Measurements from ENCODE around the gene COX6A2.
"Not testable (repeated sequence)": the region's sequence is repeated elsewhere in the genome, so short reads cannot be mapped to it uniquely, and the experiment has no call there.

The COX6A2 gene

GRCh38 chr16:31421587-31421986 is 6.6 kb downstream of the COX6A2 start:
- H3K9me3 ChIP-seq (ENCODE audit: control insufficient read depth, low read length): no peaks in the 10 kb centered on the region
- no peak overlapping the region for H3K27ac ChIP-seq (ENCODE audit: insufficient read depth, low read length, poor library complexity, severe bottlenecking)
- H3K4me1 ChIP-seq (ENCODE audit: control insufficient read depth, insufficient read depth, low read length, poor library complexity, severe bottlenecking): no peaks in the 10 kb centered on the region
- no peak overlapping the region for H3K4me3 ChIP-seq (ENCODE audit: insufficient read depth, low read depth, low read length, poor library complexity, severe bottlenecking)
- no peaks in the 10 kb centered on the region for H3K36me3 ChIP-seq (ENCODE audit: control insufficient read depth, insufficient read depth, low read length)
- no peaks in the 10 kb centered on the region for H3K27me3 ChIP-seq (replicated peaks; ENCODE audit: control insufficient read depth, insufficient read depth, low read length, poor library complexity, severe bottlenecking)
- DNase-seq: peak in 1 of 3 donors; percentile 24

GRCh38 chr16:31420037-31420436 is 8.1 kb downstream of the COX6A2 start:
- H3K36me3 ChIP-seq (ENCODE audit: control insufficient read depth, insufficient read depth, low read length): no peaks in the 10 kb centered on the region
- DNase-seq: no peak
- H3K4me1 ChIP-seq (ENCODE audit: control insufficient read depth, insufficient read depth, low read length, poor library complexity, severe bottlenecking): no peaks in the 10 kb centered on the region

GRCh38 chr16:31417916-31418315 is 10.2 kb downstream of the COX6A2 start:
- H3K27ac ChIP-seq (ENCODE audit: insufficient read depth, low read length, poor library complexity, severe bottlenecking): no peak overlapping the region
- no peak for DNase-seq
- no peaks in the 10 kb centered on the region for H3K27me3 ChIP-seq (replicated peaks; ENCODE audit: control insufficient read depth, insufficient read depth, low read length, poor library complexity, severe bottlenecking)
- no peaks in the 10 kb centered on the region for H3K36me3 ChIP-seq (ENCODE audit: control insufficient read depth, insufficient read depth, low read length)
- H3K4me3 ChIP-seq (ENCODE audit: insufficient read depth, low read depth, low read length, poor library complexity, severe bottlenecking): no peak overlapping the region
- H3K9me3 ChIP-seq (ENCODE audit: control insufficient read depth, low read length): no peaks in the 10 kb centered on the region
- H3K4me1 ChIP-seq (ENCODE audit: control insufficient read depth, insufficient read depth, low read length, poor library complexity, severe bottlenecking): no peaks in the 10 kb centered on the region

More at GRCh38 chr16:31420037-31420436, 8.1 kb downstream of the COX6A2 start:
- Histone ChIP-seq H3K9me3 (ENCODE audit: control insufficient read depth, low read length) (no peaks in the 10 kb centered on the region), H3K27ac (ENCODE audit: insufficient read depth, low read length, poor library complexity, severe bottlenecking) (no peak overlapping the region), H3K4me3 (ENCODE audit: insufficient read depth, low read depth, low read length, poor library complexity, severe bottlenecking) (no peak overlapping the region), H3K27me3 (replicated peaks; ENCODE audit: control insufficient read depth, insufficient read depth, low read length, poor library complexity, severe bottlenecking) (no peaks in the 10 kb centered on the region)

- H3K36me3 ChIP-seq (ENCODE audit: control insufficient read depth, insufficient read depth, low read length); DNase-seq; H3K4me3 ChIP-seq (ENCODE audit: insufficient read depth, low read depth, low read length, poor library complexity, severe bottlenecking); H3K27ac ChIP-seq (ENCODE audit: insufficient read depth, low read length, poor library complexity, severe bottlenecking); H3K27me3 ChIP-seq (replicated peaks; ENCODE audit: control insufficient read depth, insufficient read depth, low read length, poor library complexity, severe bottlenecking); H3K9me3 ChIP-seq (ENCODE audit: control insufficient read depth, low read length); H3K4me1 ChIP-seq (ENCODE audit: control insufficient read depth, insufficient read depth, low read length, poor library complexity, severe bottlenecking): not testable (repeated sequence)
These were observed 11.1 kb downstream of the COX6A2 start for GRCh38 chr16:31417036-31417435.

GRCh38 chr16:31416371-31416770 is 11.8 kb downstream of the COX6A2 start:
- Histone ChIP-seq H3K4me1 (ENCODE audit: control insufficient read depth, insufficient read depth, low read length, poor library complexity, severe bottlenecking) (no peaks in the 10 kb centered on the region), H3K27me3 (replicated peaks; ENCODE audit: control insufficient read depth, insufficient read depth, low read length, poor library complexity, severe bottlenecking) (no peaks in the 10 kb centered on the region), H3K27ac (ENCODE audit: insufficient read depth, low read length, poor library complexity, severe bottlenecking) (no peak overlapping the region), H3K36me3 (ENCODE audit: control insufficient read depth, insufficient read depth, low read length) (no peaks in the 10 kb centered on the region), H3K4me3 (ENCODE audit: insufficient read depth, low read depth, low read length, poor library complexity, severe bottlenecking) (no peak overlapping the region), H3K9me3 (ENCODE audit: control insufficient read depth, low read length) (no peaks in the 10 kb centered on the region)
- no peak for DNase-seq

GRCh38 chr16:31414706-31415105 is 13.5 kb downstream of the COX6A2 start:
- Histone ChIP-seq H3K27me3 (replicated peaks; ENCODE audit: control insufficient read depth, insufficient read depth, low read length, poor library complexity, severe bottlenecking) (no peaks in the 10 kb centered on the region), H3K27ac (ENCODE audit: insufficient read depth, low read length, poor library complexity, severe bottlenecking) (no peak overlapping the region), H3K4me3 (ENCODE audit: insufficient read depth, low read depth, low read length, poor library complexity, severe bottlenecking) (no peak overlapping the region), H3K4me1 (ENCODE audit: control insufficient read depth, insufficient read depth, low read length, poor library complexity, severe bottlenecking) (no peaks in the 10 kb centered on the region), H3K36me3 (ENCODE audit: control insufficient read depth, insufficient read depth, low read length) (no peaks in the 10 kb centered on the region), H3K9me3 (ENCODE audit: control insufficient read depth, low read length) (no peaks in the 10 kb centered on the region)
- no peak for DNase-seq

- Histone ChIP-seq H3K9me3 (ENCODE audit: control insufficient read depth, low read length) (no peaks in the 10 kb centered on the region), H3K4me3 (ENCODE audit: insufficient read depth, low read depth, low read length, poor library complexity, severe bottlenecking) (no peak overlapping the region), H3K36me3 (ENCODE audit: control insufficient read depth, insufficient read depth, low read length) (no peaks in the 10 kb centered on the region), H3K27ac (ENCODE audit: insufficient read depth, low read length, poor library complexity, severe bottlenecking) (no peak overlapping the region), H3K4me1 (ENCODE audit: control insufficient read depth, insufficient read depth, low read length, poor library complexity, severe bottlenecking) (no peaks in the 10 kb centered on the region), H3K27me3 (replicated peaks; ENCODE audit: control insufficient read depth, insufficient read depth, low read length, poor library complexity, severe bottlenecking) (no peaks in the 10 kb centered on the region)
- no peak for DNase-seq
These were observed 14.2 kb downstream of the COX6A2 start for GRCh38 chr16:31413943-31414342.

- no peak for DNase-seq
- Histone ChIP-seq H3K9me3 (ENCODE audit: control insufficient read depth, low read length) (no peaks in the 10 kb centered on the region), H3K27me3 (replicated peaks; ENCODE audit: control insufficient read depth, insufficient read depth, low read length, poor library complexity, severe bottlenecking) (no peaks in the 10 kb centered on the region), H3K4me3 (ENCODE audit: insufficient read depth, low read depth, low read length, poor library complexity, severe bottlenecking) (no peak overlapping the region), H3K27ac (ENCODE audit: insufficient read depth, low read length, poor library complexity, severe bottlenecking) (no peak overlapping the region), H3K4me1 (ENCODE audit: control insufficient read depth, insufficient read depth, low read length, poor library complexity, severe bottlenecking) (no peaks in the 10 kb centered on the region), H3K36me3 (ENCODE audit: control insufficient read depth, insufficient read depth, low read length) (no peaks in the 10 kb centered on the region)
These were observed 14.8 kb downstream of the COX6A2 start for GRCh38 chr16:31413381-31413780.

- H3K4me3 ChIP-seq (ENCODE audit: insufficient read depth, low read depth, low read length, poor library complexity, severe bottlenecking): no peak overlapping the region
- H3K27me3 ChIP-seq (replicated peaks; ENCODE audit: control insufficient read depth, insufficient read depth, low read length, poor library complexity, severe bottlenecking): no peaks in the 10 kb centered on the region
- H3K4me1 ChIP-seq (ENCODE audit: control insufficient read depth, insufficient read depth, low read length, poor library complexity, severe bottlenecking): no peaks in the 10 kb centered on the region
- no peaks in the 10 kb centered on the region for H3K36me3 ChIP-seq (ENCODE audit: control insufficient read depth, insufficient read depth, low read length)
- H3K9me3 ChIP-seq (ENCODE audit: control insufficient read depth, low read length): no peaks in the 10 kb centered on the region
- no peak overlapping the region for H3K27ac ChIP-seq (ENCODE audit: insufficient read depth, low read length, poor library complexity, severe bottlenecking)
- no peak for DNase-seq
These were observed 15.4 kb downstream of the COX6A2 start for GRCh38 chr16:31412750-31413149.

GRCh38 chr16:31411024-31411844 is 16.9 kb downstream of the COX6A2 start:
- H3K9me3 ChIP-seq (ENCODE audit: control insufficient read depth, low read length): no peaks in the 10 kb centered on the region
- no peak overlapping the region for H3K4me3 ChIP-seq (ENCODE audit: insufficient read depth, low read depth, low read length, poor library complexity, severe bottlenecking)
- H3K27ac ChIP-seq (ENCODE audit: insufficient read depth, low read length, poor library complexity, severe bottlenecking): no peak overlapping the region
- DNase-seq: no peak
- no peaks in the 10 kb centered on the region for H3K27me3 ChIP-seq (replicated peaks; ENCODE audit: control insufficient read depth, insufficient read depth, low read length, poor library complexity, severe bottlenecking)
- H3K36me3 ChIP-seq (ENCODE audit: control insufficient read depth, insufficient read depth, low read length): no peaks in the 10 kb centered on the region
- no peaks in the 10 kb centered on the region for H3K4me1 ChIP-seq (ENCODE audit: control insufficient read depth, insufficient read depth, low read length, poor library complexity, severe bottlenecking)
